ENCODE results near the gene MLLT11.
"Not testable (repeated sequence)": the region's sequence is repeated elsewhere in the genome, so short reads cannot be mapped to it uniquely, and the experiment has no call there.

The MLLT11 gene

DNA sequence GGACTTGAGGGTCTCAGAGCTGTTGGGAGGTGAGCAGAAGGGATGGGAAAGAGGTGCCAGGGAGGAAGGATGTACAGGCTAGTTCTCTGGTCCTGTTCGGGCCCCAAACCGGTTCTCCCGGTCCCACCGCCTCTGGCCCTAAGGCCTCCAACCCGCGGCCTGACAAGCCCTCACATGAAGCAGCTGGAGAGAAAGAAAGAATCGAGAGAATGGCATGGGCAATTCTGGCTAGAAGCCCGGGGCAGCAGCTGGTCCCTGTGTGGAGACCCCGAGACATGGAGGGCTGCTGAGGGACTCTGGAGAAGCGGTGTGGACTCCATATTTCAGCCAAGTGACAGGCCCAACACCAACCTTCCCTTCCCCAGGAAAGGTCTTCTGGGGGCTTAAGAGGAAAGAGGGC, 1.5 kb upstream of the MLLT11 start:
- FAIRE-seq, result no peak

DNA sequence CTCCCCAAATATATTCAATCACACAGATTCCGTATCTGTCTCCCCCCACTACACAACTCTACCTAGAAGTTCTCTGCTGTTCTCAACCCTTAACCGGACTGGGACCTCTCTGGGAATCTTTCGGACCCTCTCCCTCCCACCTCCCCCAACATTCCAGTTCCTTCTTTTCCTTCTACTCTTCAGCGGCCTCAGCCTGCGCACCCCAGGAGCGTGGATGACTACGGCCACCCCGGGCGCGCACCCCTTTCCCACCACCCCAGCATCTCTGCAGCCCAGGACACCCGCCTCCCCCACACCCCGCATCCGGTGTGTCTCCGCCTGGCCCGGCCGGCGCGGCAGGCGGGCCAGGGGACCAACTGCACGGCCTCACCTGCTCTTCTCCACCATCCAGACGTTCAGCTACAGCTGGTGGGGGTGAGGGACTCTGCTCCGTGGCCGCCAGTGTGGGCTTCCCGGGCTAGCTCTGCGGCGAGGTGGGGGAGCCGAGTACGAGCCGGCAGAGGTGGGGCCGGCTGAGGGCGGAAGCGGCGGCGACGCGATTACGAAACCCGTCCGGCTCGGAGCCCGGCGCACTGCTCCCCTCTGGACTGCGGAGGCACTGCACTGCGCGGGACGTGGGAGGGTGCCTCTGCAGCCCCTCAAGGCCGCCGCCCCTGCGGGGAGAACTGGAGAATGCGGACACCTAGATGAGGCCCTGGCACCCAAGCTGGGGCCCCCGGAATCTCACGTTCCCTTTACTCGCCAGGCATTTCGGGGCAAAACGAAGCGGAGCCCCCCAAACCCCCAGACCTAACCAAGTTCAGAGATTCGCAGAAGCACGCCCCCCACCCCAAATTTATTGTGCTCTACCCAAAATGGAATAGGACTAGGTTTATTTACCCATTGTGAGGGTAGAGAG, 839 bp upstream of the MLLT11 start, which contains the start of gene CDC42SE1:
Gene CDC42SE1 (minus strand): TSS at position 514 of the 898 bp plus-strand sequence. CDS start 3,892 bp downstream, outside the sequence.
- no peak for FAIRE-seq

DNA sequence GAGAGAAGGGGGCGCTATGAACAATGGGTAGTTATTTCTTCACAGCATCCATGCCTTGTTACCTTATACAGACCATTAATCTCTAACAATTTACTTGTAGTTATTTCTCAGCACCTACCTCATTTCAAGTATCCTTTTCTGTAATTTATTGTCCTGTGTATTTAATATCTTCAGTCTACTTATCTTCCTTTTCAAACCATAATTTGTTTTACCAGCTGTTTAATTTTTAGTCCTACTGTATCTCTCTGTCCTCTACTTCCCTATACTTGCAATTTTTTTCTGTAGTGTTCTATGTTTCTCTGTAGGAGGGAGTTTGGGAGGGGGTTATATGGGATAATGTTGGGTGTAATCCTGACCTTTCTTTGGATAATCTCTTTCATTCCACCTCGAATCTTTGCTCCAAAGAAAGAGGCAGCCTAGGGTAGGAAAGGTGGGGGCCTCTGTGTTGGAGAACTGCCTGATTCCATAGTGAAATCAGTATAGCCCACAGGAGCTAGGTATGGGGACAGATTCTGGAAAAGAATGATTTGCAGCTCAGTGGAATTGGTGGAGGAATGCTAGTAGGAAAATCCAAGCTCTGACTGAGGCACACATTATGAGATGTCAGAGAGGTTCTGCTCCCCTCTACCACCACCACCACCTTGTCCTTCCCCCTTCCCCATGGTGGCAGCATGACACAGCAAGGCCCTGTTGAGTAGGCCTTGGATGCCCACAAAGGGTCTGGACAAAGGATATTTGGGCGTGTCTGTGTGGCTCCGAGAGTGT, 642 bp downstream of the MLLT11 start:
- no peak for FAIRE-seq

DNA sequence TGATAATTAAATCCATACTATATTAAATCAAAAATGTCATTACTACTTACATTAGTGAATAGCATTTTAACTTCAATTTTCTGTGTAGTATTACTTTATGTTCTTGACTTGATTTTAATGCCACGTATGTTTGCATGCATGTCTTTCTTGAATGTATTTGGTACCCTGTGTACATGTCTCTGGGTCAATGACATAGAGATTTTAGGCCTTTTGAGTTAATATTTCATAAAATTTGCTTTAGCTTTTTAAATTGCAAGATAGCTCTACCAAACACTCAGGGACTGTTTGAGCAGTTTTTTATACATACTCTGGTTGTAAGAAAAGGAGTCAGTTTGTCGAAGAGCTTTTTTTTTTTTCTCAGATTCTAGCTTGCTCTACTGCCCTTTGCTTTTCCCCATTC, 1.5 kb downstream of the MLLT11 start:
- no peak for FAIRE-seq

DNA sequence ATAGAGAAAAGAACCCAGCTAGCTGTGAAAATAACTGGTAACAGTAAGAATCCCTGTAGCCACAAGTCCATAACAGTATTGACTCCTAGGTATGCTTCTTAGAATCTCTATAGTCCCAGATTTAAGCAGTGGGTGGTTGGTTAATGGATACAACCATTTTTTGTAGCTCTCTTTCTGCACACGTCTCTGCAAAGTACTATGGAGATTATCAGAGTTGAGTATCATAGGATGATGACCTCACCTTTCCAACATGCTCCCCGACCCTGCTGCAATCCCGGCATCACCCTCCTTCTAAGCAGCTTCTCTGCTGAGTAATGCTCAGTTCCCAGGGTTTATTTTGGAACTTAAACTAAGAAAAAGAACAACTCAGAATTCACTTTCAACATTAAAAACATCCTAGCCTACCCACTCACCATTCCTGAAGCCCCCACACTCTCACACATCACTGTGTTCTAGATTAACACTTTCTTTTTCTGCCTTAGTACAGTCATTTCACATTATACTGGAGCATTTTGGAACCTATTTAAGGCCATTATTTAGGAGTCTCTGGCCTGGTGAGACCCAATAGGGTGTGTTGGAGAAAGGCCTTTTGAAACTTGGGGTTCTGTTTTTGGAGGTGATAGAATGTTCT, 2.7 kb downstream of the MLLT11 start:
- FAIRE-seq, result no peak

DNA sequence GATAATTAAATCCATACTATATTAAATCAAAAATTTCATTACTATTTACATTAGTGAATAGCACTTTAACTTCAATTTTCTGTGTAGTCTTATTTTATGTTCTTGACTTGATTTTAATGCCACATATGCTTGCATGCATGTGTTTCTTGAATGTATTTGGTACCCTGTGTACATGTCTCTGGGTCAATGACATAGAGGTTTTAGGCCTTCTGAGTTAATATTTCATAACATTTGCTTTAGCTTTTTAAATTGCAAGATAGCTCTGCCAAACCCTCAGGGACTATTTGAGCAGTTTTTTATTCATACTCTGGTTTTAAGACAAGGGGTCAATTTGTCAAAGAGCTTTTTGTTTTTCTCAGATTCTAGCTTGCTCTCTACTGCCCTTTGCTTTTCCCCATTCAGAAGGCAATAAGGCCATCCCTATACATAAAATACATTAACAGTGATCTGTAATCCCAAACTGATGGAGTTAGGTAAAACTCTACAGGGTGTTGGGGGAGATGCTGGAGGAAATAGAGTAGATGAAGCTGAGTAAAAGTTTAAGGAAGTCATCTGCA, 5.0 kb downstream of the MLLT11 start:
- no peak for FAIRE-seq

DNA sequence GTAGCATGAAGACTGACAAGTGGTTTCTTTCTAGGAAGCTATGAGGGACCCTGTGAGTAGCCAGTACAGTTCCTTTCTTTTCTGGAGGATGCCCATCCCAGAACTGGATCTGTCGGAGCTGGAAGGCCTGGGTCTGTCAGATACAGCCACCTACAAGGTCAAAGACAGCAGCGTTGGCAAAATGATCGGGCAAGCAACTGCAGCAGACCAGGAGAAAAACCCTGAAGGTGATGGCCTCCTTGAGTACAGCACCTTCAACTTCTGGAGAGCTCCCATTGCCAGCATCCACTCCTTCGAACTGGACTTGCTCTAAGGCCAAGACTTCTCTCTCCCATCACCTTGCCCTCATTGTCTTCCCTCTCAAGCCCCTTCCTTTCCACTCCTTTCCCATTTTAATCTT, 7.0 kb downstream of the MLLT11 start:
- no peak for FAIRE-seq

DNA sequence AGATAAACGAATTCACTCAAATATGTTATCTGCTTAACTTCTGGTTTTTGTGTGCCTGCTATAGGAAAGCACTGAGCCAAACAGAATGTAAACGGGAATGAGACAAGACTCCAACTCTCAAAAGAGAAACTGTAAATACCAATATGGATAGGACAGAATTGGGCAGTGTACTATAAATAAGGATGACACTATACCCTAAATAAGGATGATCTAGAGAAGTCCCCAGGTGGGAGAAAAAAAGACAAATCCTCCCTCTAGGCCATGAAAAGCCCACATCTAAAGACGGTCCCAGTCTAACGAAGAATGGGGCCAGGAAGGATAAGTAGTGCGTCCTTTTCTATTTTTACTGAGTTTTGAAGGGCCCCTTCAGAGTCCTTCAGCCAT, 8.9 kb downstream of the MLLT11 start:
- FAIRE-seq, result no peak

DNA sequence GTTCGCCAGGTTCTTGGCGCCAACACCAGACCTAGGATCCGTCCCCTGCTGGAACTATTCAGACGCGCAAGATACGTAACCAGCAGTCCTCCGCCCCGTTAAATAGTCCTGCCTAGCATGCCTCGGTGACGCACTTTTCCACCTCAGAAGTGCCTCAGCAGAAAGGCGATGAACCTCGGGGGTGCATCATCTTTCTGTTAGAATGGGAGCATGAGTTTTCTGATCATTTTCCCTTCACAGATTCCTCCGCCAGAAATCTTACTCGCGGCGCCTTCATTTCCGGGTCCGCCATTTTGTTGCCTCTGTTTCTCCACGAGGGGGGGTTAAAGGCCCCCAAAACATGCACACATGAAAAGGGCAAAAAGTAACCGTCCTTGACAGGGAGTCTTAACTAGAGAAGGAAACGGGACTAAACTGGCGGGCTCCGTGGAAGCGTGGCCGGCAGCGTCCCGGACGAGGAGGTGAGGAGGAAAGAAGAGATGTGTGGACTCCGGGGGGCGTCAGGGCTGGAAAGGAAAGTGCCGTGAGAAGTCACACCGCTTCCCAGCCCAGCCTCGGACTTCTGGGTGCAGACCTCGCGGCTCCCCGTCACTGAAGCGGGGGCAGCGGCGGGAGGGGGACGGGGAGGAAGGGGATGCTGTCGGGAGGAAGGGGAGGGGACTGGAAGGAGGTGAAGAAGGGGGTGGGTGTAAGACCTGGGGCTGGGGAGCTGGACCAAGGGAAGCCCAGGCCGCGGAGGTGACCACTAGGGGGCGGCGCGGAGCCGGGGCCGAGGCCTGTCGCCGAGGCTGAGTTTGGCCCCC, 10.5 kb downstream of the MLLT11 start, which contains the start of gene GABPB2:
Gene GABPB2 (plus strand): TSS at position 288 of the 803 bp plus-strand sequence. CDS start 17,429 bp downstream, outside the sequence.
- no peak for FAIRE-seq

DNA sequence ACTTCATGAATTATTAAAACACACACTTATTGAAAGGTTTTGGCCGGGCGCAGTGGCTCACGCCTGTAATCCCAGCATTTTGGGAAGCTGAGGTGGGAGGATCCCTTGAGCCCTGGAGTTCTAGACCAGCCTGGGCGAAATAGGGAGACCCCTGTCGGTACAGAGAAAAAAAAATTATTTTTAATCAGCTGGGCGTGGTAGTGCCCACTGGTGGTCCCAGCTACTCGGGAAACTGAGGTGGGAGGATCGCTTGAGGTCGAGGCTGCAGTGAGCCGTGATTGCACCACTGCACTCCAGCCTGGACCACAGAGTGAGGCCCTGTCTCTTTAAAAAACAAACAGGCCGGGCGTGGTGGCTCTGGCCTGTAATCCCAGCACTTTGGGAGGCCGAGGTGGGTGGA, 12.0 kb downstream of the MLLT11 start:
- FAIRE-seq, result no peak

DNA sequence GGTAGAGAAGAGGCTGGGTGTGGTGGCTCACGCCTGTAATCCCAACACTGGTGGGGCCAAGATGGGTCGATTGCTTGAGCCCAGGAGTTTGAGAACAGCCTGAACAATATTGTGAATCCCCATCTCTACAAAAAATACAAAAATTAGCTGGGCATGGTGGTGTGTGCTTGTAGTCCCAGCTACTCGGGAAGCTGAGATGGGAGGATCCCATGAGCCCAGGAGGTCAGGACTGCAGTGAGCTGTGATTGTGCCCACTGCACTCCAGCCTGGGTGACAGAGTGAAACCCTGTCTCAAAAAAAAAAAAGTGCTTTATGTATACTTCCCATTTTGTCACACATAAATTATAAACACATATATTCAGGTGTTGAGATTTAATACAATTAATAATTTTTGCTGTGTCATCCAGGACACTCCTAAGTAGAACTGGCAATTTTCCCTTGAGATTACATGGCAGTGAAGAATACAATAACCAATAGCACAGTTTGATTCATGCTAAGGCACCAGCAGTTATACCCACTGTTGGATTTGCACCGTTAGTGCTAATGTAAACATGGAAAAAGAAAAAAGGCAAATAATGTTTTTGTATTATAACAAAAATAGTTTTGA, 25.9 kb downstream of the MLLT11 start:
- no peak for FAIRE-seq

DNA sequence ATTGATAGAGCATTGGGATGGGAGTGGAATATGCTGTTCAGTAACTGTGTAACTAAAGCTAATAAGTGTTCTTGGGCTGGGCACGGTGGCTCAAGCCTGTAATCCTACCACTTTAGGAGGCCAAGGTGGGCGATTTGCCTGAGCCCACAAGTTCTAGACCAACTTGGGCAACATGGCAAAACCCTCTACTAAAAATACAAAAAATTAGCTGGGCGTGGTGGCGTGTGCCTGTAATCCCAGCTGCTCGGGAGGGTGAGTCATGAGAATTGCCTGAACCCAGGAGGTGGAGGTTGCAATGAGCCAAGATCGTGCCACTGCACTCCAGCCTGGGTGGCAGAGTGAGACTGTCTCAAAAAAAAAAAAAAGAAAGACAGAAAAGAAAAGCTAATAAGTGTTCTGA, 37.2 kb downstream of the MLLT11 start:
- not testable (repeated sequence) for FAIRE-seq

DNA sequence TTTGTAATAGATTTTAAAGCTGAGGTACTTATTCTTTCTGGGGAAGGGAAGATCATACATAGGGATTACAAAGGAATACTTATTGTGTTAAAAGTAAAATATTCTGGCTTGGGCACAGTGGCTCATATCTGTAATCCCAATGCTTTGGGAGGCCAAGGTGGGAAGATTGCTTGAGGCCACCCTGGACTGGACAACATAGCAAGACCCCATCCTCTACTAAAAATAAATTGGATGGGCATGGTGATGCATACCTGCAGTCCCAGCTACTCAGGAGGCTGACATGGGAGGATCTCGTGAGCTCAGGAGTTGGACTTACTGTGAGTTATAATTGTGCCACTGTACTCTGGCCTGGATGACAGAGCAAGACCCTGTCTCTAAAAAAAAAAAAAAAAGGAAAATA, 37.9 kb downstream of the MLLT11 start:
- FAIRE-seq, result no peak

DNA sequence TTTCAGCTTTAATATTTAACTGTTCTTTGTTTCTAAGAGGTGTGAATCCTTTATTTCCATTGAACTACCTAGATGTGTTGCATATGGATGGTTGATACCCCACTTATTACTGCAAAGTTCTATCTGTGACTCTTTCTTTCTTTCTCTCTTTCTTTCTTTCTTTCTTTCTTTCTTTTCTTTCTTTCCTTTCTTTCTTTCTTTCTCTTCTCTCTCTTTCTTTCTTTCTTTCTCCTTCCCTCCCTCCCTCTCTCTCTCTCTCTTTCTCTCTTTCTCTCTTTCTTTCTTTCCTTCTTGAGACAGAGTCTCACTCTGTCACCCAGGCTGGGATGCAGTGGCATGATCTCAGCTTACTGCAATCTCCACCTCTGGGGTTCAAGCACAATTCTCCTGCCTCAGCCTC, 44.4 kb downstream of the MLLT11 start:
- FAIRE-seq, result no peak

DNA sequence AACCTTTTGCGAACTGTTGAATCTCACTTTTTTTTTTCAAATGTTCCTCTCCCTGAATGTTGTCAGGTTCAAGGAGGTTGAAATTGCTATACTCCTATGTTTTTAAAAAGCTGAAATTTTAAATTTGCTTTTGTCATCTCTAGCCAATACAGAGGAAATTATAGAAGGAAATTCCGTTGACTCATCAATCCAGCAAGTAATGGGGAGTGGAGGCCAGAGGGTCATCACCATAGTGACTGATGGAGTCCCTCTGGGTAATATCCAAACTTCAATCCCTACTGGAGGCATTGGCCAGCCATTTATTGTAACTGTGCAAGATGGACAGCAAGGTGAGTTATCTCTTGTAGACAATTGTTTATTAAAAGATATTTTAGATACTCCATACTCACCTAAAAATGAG, 46.7 kb downstream of the MLLT11 start:
- FAIRE-seq, result no peak

DNA sequence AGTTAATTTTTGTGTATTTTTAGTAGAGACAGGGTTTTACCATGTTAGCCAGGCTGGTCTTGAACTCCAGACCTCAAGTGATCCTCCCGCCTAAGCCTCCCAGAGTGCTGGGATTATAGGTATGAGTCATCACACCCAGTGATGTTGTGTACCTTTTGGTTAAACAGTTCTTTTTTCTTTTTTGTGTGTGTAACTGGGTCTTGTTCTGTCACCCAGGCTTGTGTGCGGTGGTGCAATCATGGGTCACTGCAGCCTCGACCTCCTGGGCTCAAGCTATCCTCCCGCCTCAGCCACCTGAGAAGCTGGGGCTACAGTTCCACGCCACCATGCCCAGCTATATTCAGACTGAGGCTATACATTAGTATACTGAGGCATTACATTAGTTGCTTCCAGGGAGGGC, 48.1 kb downstream of the MLLT11 start:
- no peak for FAIRE-seq

DNA sequence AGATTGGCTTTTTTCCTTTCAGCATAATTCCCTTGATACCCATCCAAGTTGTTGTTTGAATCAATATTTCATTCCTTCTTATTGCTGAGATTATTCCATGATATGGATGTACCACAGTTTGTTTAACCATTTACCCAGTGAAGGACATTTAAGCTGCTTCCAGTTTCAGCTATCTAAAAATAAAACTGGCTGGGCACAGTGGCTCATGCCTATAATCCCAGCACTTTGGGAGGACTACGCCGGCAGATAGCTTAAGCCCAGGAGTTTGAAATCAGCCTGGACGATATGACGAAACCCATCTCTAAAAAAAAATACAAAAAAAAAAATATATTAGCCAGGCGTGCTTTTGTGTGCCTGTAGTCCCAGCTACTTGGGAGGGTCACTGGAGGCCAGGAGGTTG, 53.7 kb downstream of the MLLT11 start:
- no peak for FAIRE-seq

Data from endometrium (tissue), 2 donors.